C4-2B (cell line): Measurements from ENCODE around the gene KLF15.

Source experiments
- H3K27ac ChIP-seq: fragments of 450-650 bp; 2 replicates; pipeline ENCODE4 v1.5.1; 2017
- ZFX ChIP-seq: fragments of 450-650 bp; IDR thresholded peaks from 2 replicates; pipeline ENCODE4 v1.6.1; 2017
- TF ChIP-seq, protein P1 (sequence below): fragments of 450-650 bp; conservative IDR thresholded peaks from 2 replicates; pipeline ENCODE4 v1.5.1; 2017; ENCODE audit warnings: mild to moderate bottlenecking

Gene KLF15

GRCh38 chr3:126311338-126311978 is 45.8 kb downstream of the KLF15 start:
- no peak for TF ChIP-seq ZFX
- TF ChIP-seq, protein P1, sequence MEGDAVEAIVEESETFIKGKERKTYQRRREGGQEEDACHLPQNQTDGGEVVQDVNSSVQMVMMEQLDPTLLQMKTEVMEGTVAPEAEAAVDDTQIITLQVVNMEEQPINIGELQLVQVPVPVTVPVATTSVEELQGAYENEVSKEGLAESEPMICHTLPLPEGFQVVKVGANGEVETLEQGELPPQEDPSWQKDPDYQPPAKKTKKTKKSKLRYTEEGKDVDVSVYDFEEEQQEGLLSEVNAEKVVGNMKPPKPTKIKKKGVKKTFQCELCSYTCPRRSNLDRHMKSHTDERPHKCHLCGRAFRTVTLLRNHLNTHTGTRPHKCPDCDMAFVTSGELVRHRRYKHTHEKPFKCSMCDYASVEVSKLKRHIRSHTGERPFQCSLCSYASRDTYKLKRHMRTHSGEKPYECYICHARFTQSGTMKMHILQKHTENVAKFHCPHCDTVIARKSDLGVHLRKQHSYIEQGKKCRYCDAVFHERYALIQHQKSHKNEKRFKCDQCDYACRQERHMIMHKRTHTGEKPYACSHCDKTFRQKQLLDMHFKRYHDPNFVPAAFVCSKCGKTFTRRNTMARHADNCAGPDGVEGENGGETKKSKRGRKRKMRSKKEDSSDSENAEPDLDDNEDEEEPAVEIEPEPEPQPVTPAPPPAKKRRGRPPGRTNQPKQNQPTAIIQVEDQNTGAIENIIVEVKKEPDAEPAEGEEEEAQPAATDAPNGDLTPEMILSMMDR, result no peak

GRCh38 chr3:126310816-126311215 is 46.4 kb downstream of the KLF15 start:
- H3K27ac ChIP-seq, result no peak overlapping the region

More at GRCh38 chr3:126311338-126311978, 45.8 kb downstream of the KLF15 start:
- H3K27ac ChIP-seq, result no peak overlapping the region

DNA sequence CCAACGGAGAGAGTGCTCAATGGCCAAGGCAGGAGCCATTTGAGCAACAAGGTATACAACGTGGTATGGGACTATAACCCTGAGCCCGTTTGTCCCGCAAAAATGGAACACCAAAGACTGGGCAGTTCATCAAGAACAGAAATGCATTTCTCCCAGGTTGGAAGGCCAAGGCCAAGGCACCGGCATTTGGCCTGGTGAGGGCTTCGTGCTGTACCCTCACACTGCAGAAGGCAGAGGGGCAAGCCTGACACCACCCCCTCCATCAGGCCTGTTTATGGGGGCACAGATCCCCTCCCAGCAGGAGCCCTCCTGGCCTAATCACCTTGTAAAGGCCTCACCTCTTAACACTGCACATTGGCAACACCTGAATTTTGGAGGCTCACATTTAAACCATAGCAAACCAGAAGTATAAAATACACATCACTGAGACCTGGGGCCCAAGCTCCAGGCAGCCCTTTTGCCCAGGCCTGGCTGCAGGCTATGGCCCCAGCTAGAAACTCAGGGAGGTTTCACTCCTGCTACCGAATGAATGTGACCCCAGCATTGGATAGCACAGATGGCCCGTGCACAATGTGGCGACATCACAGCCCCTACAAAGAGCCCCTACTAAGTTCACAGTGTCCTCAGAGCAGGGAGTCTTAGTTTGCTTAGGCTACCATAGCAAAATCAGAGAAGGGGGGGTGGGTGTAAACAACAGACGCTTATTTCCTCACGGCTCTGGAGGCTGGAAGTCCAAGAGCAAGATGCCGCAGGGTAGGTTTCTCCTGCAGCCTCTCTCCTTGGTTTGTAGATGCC is 47.1 kb downstream of the KLF15 start:
- H3K27ac ChIP-seq, result no peak overlapping the region
- TF ChIP-seq, protein P1, result no peak
- no peak for TF ChIP-seq ZFX

More at GRCh38 chr3:126310816-126311215, 46.4 kb downstream of the KLF15 start:
- TF ChIP-seq ZFX, result no peak

DNA sequence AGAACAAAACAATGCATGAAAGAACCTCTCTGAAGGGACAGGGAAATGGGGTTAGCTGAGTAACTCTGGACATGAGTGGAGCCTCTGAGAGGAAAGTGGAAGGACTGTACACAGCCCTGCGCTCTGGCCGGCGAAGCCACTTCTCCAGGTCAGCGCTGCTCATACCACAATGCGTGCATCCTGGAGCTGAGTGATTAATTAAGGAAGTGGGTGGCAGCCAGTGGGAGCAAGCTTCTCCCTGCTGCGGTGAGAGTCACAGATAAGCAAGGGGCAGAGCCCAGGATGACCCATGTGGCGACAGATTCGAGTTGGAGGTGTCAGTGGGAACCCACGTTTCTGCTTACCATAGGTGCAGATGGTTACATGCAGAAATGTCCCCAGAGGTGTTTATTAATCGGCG is 48.0 kb downstream of the KLF15 start:
- no peak for TF ChIP-seq ZFX
- TF ChIP-seq, protein P1, result no peak
- no peak overlapping the region for H3K27ac ChIP-seq

DNA sequence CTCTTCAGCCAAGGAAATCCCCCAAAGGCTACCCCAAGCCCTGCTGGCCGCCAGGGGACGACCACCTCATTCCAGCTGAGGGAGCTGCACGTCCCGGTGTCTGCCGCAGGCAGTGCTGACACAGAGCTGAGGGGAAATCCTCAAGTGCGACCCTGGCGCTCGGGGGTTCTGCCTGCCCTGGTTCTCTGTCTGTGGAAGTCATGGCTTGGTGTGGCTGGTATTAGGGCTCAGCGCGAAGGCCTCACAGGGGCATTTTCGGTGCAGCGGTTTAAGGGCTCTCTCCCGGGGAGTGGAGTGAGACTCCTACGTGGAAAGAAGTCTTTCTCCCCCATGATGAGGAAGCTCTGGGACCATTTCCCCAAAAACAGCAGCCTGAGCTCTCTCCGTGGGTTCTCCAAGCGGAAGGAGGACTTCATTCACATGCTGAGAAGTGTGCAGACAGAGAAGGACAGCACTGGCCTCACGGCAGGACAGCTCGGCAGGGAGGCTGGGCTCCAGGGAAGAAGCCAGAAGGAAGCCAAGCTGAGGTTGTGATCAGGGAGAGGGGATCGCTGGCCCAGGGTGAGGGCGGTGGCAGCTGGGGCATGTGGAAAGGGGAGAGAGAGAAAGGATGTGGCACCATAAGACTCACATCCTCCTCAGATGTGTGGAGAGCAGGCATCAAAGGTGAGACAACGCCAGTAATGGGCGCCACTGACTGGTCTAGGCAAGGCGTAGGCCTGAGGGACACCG is 48.6 kb downstream of the KLF15 start:
- no peak overlapping the region for H3K27ac ChIP-seq
- TF ChIP-seq, protein P1, result no peak
- no peak for TF ChIP-seq ZFX

DNA sequence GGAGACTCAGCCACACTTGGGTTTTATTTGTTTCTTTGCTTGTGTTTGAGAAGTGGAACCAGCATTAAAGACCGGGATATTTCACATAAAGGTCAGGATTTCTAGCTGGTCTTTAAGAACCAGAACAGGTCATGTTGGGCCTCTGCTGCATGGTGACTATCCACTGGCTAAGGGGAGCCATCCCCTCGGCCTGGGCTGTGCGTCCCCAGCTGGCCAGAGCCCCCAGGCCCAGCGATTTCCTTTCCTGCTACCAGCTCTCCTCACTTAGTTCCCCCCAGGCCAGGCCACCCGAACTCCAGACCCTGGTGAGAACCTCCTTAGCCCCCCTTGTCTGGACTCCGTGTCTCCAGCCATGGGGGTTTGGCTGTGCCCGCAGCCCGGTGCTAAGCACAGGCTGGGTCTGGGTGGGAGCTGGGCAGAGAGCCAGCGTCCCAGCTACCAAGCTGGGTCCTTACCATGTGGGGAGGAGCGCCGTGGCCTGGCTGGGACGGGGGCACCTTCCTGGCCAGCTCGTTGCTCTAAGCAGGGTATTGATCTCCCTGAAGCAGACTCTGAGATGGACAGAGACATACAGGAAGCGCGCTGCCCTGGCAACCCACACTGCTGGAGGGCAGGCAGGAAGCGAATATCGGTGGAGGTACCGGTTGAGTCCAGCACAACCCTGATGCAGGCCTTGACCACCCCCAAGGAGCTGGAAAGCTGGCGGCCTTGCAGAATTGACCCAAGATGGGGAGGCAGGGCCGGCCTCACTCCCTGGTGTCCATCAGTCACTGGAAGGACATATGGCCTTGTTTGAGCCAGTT is 49.4 kb downstream of the KLF15 start:
- TF ChIP-seq ZFX, result no peak
- TF ChIP-seq, protein P1, result no peak
- H3K27ac ChIP-seq, result no peak overlapping the region

- H3K27ac ChIP-seq, result no peak overlapping the region
- TF ChIP-seq, protein P1, result no peak
- no peak for TF ChIP-seq ZFX
Observed at GRCh38 chr3:126306888-126307482, 50.2 kb downstream of the KLF15 start.
